Ovary (tissue), 9 donors: Measurements from ENCODE around the gene SLC25A47. TPM values are rescaled to one million over a fixed set of nuclear protein-coding genes. Genes with fewer than 3 reads are reported as not detected.
A peak's percentile ranks its signal among the peaks of the same experiment; 100 is the strongest.

ENCODE experiments used
- DNase-seq, 5 donors: peaks; one replicate each; pipeline ENCODE4 v3.0.0-alpha.2; 2019 to 2020
- H3K27ac ChIP-seq, 2 donors: fragments of 200-600 bp; one replicate each; pipeline versions ENCODE4 v1.5.1 to v1.8.0; 2019 to 2022
- H3K27me3 ChIP-seq: fragments of 200-600 bp; one replicate; pipeline ENCODE4 v1.8.0; 2022
- H3K36me3 ChIP-seq: fragments of 200-600 bp; sonication (generic); one replicate; pipeline ENCODE4 v1.5.1; 2019
- H3K4me1 ChIP-seq: one replicate; pipeline ENCODE4 v1.8.1; 2013; ENCODE audit warnings: mild to moderate bottlenecking, moderate library complexity; ENCODE audit not compliant: insufficient read depth
- H3K4me3 ChIP-seq: fragments of 200-600 bp; sonication (generic); one replicate; pipeline ENCODE4 v1.5.1; 2017
- H3K9me3 ChIP-seq, 2 donors: fragments of 200-600 bp in 1 of 2; sonication (generic) in 1 of 2; one replicate each; pipeline versions ENCODE4 v1.5.1 to v1.8.1; 2013 to 2019; ENCODE audit warnings: mild to moderate bottlenecking in 1 of 2, moderate library complexity in 1 of 2
- EP300 ChIP-seq: sonication (generic); formaldehyde crosslinking; IDR thresholded peaks from one replicate; pipeline ENCODE4 v1.6.1; 2017; ENCODE audit warnings: antibody characterized with exemption
- POLR2A ChIP-seq: fragments of 450-650 bp; IDR thresholded peaks from one replicate; pipeline ENCODE4 v1.6.1; 2017; ENCODE audit warnings: antibody characterized with exemption, mild to moderate bottlenecking, moderate library complexity
- WGBS, 3 donors: extraction: QIAGEN DNeasy Blood & Tissue Kit in 1 of 3; methylation state at CpG; one replicate each; pipeline versions ENCODE4 v1.1.5 to v1.1.7; 2013 to 2017; 5-methylcytosine and 5-hydroxymethylcytosine counted together
- intact Hi-C, 4 donors: fragments of 100-400 bp; cut with DNase I; formaldehyde crosslinking; loops; one replicate each; pipeline versions ENCODE4 v1.11.0 to v1.15.1; 2022 to 2023
- polyA plus RNA-seq, 2 donors: library from polyadenylated mRNA; stranded (reverse); fragments of 200-250 nt in 1 of 2; fragments of 350-450 nt in 1 of 2; fragmentation: Illumina TruSeq in 1 of 2; extraction: RNeasy Lipid Tissue Mini Kit (QIAGEN cat#74804) in 1 of 2; gene quantifications; one replicate each; pipeline ENCODE4 v1.2.3, GENCODE V29; 2013 to 2014
- total RNA-seq, 7 donors: library from RNA; depleted of rRNA in 2 of 7; stranded (reverse); fragments of >200 nt in 2 of 7; fragmentation: NEBNext Ultra II Directional in 3 of 7; extraction: Animal tissue kit (Norgen Biotek cat#: 25700) in 3 of 7; gene quantifications; one replicate each; pipeline versions ENCODE4 v1.1.0 to v1.2.4, GENCODE V29; 2016 to 2023
- TF ChIP-seq, protein P1 (sequence below), 3 donors: fragments of 450-650 bp in 2 of 3; fragments of 200-600 bp in 1 of 3; IDR thresholded peaks; one replicate each; pipeline versions ENCODE4 v1.5.1 to v1.8.0; 2016 to 2022; ENCODE audit warnings: antibody characterized with exemption in 3 of 3, mild to moderate bottlenecking in 1 of 3
- donor health status: DM: no; HTN: no; CAD: no; lungs with moderate emphysema.
- donor health status: DM: no; HTN: no; CAD: no.
- donor health status: Bipolar disorder and iron deficiency.
- donor health status: DM: yes; HTN: yes; CAD: no.
- donor health status: DM: no; HTN: no; CAD: no.
- donor health status: DM: yes; HTN: yes; CAD: no.

Gene SLC25A47
- total and polyA plus RNA-seq, 9 donors = not detected

DNA sequence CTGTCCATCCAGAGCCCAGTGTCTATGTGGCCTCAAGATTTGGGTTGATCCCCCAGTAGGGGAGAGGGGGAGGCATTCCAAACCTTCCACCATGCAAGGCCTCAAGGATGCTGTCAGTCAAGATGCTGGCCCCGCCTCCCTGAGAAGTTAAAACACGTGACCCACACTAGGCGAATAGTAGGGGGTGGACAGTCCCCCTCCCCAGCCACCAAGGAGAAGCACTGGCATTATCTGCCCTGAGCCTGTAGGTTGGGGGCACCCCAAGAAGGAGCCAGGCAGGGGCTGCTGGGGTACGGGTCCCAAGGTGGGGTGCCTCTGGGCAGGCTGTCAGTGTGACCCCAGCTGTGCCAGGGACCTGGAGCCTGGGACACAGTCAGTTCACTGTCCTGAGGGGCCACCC is 19.2 kb upstream of the SLC25A47 start:
- TF ChIP-seq EP300 = no peak
- TF ChIP-seq, protein P1, sequence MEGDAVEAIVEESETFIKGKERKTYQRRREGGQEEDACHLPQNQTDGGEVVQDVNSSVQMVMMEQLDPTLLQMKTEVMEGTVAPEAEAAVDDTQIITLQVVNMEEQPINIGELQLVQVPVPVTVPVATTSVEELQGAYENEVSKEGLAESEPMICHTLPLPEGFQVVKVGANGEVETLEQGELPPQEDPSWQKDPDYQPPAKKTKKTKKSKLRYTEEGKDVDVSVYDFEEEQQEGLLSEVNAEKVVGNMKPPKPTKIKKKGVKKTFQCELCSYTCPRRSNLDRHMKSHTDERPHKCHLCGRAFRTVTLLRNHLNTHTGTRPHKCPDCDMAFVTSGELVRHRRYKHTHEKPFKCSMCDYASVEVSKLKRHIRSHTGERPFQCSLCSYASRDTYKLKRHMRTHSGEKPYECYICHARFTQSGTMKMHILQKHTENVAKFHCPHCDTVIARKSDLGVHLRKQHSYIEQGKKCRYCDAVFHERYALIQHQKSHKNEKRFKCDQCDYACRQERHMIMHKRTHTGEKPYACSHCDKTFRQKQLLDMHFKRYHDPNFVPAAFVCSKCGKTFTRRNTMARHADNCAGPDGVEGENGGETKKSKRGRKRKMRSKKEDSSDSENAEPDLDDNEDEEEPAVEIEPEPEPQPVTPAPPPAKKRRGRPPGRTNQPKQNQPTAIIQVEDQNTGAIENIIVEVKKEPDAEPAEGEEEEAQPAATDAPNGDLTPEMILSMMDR (IDR thresholded peaks at IDR 0.05) = no peak
- no peak for TF ChIP-seq POLR2A
- no peak for DNase-seq
- Histone ChIP-seq H3K27me3 (no peaks in the 10 kb centered on the region), H3K4me1 (peaks cover 4% of the 10 kb centered on the region), H3K27ac (peak overlapping the region in 1 of 2 donors; percentile 83), H3K9me3 (no peaks in the 10 kb centered on the region), H3K36me3 (no peaks in the 10 kb centered on the region), H3K4me3 (no peak overlapping the region)
- WGBS, 3 donors = 67 to 72% (median 69%) methylated on average over 4 of the region's 4 CpGs
- intact Hi-C loops = no loop called here

DNA sequence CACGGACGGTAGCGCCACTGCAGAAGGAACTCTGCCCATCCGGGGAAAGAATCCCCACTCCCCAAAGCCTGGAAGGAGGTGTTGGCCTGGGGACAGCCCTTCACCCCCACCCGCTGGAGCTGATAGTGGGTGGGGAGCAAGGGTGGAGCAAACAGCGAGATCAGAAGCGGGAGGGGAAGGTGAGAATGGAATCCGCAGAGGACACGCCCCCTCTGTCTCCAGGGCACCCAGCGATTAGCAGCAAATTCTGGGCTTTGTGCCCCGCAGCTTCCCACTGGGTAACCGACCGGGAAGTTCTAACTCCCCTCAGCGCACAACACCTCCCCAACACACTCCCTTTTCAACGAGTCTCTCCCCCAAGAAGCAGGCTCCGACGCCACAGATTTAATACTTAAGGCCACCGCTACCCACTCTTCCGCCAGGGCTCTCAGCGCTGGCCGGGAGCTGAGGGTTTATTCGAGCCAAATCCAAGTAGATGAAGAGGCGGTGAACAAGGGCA is 18.3 kb upstream of the SLC25A47 start:
- peaks cover 4% of the 10 kb centered on the region for H3K4me1 ChIP-seq
- TF ChIP-seq EP300 (no peak), POLR2A (no peak)
- TF ChIP-seq, protein P1 (IDR thresholded peaks at IDR 0.05) = no peak
- peak; percentile 68 to 83 (median 74) for DNase-seq

DNA sequence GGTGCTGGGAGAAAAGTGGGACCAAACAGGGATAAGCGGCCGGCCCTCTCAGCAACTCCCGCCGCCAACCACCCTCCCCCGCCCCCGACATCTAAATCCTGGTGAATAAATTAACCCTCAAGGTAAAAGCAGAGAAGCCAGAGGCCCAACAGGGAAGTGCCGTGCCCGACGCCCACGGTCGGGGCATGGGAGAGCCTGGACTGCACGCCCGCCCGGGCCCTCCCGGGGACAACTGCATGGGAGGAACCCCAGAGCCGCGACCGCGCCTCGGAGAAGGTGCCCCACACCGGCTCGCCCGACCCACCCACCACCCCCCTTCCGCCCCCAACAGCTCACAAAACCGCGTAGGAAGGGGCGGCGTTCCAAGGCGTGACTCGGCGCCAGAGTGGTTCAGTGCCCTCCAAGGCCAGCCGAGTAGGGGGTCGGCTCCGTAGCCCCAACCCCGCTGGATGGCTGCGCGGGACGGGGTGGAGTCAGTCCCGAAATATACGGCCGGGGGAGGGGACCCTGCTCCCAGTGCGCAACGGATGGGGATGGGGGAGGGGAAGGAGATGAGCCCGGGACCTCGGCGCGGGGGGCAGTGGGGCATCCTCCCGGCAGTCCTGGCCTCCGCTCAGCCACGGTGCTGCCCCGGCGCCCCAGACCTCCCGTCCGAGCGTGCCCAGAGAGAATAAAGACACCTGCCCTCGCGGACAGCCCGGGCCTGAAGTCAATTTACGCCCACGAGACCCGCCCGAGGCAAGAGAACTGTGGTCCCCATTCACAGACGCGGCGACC is 17.6 kb upstream of the SLC25A47 start:
- 0 to 1% (median 1%) methylated on average over 31 to 65 of the region's 65 CpGs for WGBS, 3 donors

More for the DNA sequence above, 18.3 kb upstream of the SLC25A47 start:
- 5 to 6% (median 6%) methylated on average over 21 to 23 of the region's 23 CpGs for WGBS, 3 donors
- peak overlapping the region; percentile 92 for H3K4me3 ChIP-seq
- no peaks in the 10 kb centered on the region for H3K36me3 ChIP-seq
- no peaks in the 10 kb centered on the region for H3K27me3 ChIP-seq
- intact Hi-C loops = loop anchor here in 2 of 4 donors (5.0 kb wide), 1 partner anchor 72 kb away; the partner anchor contains the start of gene WDR25 (in 2 of the 2)
- no peaks in the 10 kb centered on the region for H3K9me3 ChIP-seq
- H3K27ac ChIP-seq = peak overlapping the region; percentile 82 to 83

More for the DNA sequence above, 17.6 kb upstream of the SLC25A47 start:
- Histone ChIP-seq H3K27me3 (no peaks in the 10 kb centered on the region), H3K27ac (peak overlapping the region; percentile 82 to 83), H3K9me3 (no peaks in the 10 kb centered on the region), H3K4me1 (peaks cover 4% of the 10 kb centered on the region), H3K36me3 (no peaks in the 10 kb centered on the region), H3K4me3 (peak overlapping the region; percentile 92)
- intact Hi-C loops = loop anchor here in 2 of 4 donors (5.0 kb wide), 1 partner anchor 72 kb away; the partner anchor contains the start of gene WDR25 (in 2 of the 2)
- no peak for TF ChIP-seq EP300
- no peak for TF ChIP-seq POLR2A
- TF ChIP-seq, protein P1 (IDR thresholded peaks at IDR 0.05) = no peak
- peak; percentile 52 to 79 (median 71) for DNase-seq
